Coronary artery (tissue), 2 donors: ENCODE data around the gene CENPF.

Experiments used
- DNase-seq: peaks from one replicate; pipeline ENCODE4 v3.0.0-alpha.2; 2017; ENCODE audit warnings: low spot score
- H3K27ac ChIP-seq, 2 donors: fragments of 200-600 bp; sonication (generic); one replicate each; pipeline ENCODE4 v1.5.1; 2016 to 2019
- H3K4me3 ChIP-seq: fragments of 200-600 bp; sonication (generic); 2 replicates; pipeline ENCODE4 v1.5.1; 2016; ENCODE audit warnings: mild to moderate bottlenecking, moderate library complexity
- TF ChIP-seq, protein P1 (sequence below): fragments of 200-600 bp; sonication (generic); IDR thresholded peaks from one replicate; pipeline ENCODE4 v1.5.1; 2019; ENCODE audit warnings: antibody characterized with exemption

CENPF gene

DNA sequence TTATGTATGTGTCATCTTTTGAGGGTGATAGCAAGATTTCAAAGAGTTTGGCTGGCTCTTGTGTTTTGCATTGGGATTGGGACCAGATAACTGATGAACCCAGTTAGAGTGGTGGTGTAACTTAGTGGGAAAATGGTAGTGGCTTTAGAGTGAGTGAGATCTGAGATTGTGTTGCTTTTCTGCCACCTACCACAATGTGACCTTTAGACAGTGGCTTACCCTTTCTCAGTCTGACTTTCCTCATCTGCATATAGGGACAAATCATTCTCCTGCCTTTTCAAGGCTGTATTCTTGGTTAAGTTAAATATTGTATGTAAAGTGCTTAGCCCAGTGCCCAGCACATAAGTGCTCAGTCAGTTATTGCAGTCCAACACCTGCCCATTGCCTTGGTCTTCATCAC is 31.3 kb downstream of the CENPF start:
- Histone ChIP-seq H3K4me3 (no peak overlapping the region), H3K27ac (no peak overlapping the region)
- DNase-seq = no peak
- TF ChIP-seq, protein P1, sequence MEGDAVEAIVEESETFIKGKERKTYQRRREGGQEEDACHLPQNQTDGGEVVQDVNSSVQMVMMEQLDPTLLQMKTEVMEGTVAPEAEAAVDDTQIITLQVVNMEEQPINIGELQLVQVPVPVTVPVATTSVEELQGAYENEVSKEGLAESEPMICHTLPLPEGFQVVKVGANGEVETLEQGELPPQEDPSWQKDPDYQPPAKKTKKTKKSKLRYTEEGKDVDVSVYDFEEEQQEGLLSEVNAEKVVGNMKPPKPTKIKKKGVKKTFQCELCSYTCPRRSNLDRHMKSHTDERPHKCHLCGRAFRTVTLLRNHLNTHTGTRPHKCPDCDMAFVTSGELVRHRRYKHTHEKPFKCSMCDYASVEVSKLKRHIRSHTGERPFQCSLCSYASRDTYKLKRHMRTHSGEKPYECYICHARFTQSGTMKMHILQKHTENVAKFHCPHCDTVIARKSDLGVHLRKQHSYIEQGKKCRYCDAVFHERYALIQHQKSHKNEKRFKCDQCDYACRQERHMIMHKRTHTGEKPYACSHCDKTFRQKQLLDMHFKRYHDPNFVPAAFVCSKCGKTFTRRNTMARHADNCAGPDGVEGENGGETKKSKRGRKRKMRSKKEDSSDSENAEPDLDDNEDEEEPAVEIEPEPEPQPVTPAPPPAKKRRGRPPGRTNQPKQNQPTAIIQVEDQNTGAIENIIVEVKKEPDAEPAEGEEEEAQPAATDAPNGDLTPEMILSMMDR = no peak

DNA sequence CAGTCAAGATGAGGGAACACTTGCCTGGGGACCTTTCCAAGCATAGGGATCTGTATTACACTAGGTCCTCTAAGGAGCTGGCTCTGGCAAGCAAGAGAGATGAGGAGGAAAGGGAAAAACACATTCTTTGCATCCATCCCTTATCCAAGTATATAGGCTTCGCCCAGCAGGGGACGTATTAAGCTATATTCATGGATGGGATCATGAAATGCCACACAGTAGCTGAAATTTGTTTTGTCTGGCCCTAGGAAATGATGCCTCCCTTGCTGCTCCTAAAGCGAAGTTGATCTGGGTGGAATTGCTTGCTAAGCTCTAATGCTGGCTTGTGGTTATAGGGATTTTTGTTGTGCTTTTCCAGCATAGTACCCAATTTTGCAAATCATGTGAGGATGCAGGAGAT is 32.1 kb downstream of the CENPF start:
- DNase-seq = no peak
- TF ChIP-seq, protein P1 = no peak
- Histone ChIP-seq H3K4me3 (no peak overlapping the region), H3K27ac (no peak overlapping the region)

DNA sequence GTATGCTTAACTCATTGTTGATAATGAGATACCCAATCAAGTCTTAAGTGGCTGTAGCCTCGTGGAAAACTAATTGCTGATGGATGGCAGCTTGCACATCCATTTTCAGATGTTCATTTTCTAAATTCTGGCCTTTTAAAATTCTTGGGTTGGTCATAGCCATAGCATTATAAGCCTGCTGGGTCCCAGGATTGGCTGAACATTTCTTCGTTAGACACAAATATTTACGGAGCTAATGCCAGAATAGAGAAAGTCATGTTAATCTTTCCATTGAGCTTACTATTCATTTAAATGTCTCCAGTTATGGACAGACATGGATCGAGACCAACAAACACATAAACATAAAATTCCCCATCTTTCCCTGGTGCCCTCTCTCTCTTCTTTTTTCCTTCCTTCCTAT is 32.5 kb downstream of the CENPF start:
- TF ChIP-seq, protein P1 = no peak
- no peak for DNase-seq
- no peak overlapping the region for H3K27ac ChIP-seq
- no peak overlapping the region for H3K4me3 ChIP-seq

DNA sequence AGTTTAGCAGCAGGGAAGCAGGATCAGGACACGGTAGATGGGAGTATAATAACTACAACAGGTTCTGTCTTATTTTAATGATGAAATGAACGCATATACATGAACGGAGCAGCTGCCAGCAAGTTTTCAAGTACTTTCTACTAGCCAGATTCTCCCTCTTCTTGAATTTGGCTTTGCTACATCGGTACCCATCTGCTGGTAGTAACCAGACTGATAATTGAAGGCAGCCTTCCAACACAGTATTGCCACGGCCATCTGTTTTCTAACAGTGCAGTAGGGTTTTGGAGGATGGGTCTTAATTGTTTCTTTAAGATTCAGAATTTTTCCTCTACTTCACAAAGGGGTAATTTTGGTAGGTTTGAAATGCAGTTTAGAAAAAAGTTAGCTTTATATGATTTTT is 33.4 kb downstream of the CENPF start:
- no peak for DNase-seq
- H3K4me3 ChIP-seq = no peak overlapping the region
- no peak overlapping the region for H3K27ac ChIP-seq
- TF ChIP-seq, protein P1 = no peak

DNA sequence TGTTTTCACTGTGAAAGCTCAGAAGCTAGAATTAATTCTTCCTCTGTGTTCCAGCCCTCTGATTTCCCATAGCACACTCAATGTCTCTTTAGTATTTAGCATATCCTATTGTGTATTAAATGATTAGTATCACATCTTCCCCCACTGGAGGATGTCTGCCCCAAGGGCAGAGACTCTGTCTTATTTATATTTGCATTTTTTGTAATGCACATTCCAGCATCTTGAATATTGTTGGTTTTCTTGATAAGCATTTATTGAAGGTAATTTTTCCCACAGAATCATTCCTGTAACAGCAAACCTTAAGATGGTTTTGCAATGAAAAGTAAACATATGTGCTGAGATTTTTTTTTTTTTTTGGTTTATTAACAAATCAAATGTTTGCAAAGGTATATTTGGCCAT is 34.1 kb downstream of the CENPF start:
- TF ChIP-seq, protein P1 = no peak
- Histone ChIP-seq H3K4me3 (no peak overlapping the region), H3K27ac (no peak overlapping the region)
- DNase-seq = no peak

DNA sequence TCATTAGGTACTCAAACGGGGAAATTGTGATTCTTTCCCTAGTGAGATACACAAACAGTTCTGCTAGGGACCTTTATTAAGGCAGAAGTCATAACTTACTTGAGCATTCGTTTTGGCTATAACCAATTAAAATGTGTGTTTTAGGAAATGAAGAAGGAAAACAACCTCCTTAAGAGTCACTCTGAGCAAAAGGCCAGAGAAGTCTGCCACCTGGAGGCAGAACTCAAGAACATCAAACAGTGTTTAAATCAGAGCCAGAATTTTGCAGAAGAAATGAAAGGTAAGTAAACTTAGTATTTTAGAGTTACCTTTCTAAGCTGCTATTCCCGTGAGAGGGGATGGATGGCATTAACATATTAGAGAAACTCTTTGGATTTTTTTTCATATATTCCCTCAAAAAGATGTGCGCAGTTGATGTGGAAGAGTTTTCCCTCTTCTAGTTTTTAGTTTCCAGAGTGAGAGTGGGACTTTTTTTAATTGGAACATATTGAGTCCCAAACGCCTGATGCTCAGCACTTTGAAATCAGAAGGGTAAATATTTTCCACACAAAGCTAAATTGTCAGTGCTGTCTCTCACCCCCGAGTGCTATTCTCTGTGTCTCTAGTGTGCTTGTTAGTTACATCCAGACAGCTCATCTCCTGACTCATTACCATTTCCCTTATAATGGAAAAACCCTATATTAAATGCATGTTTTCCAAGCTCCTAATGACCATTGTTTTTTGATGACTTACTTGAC is 34.9 kb downstream of the CENPF start:
- Histone ChIP-seq H3K27ac (no peak overlapping the region), H3K4me3 (no peak overlapping the region)
- TF ChIP-seq, protein P1 = peak; percentile 34
- no peak for DNase-seq

DNA sequence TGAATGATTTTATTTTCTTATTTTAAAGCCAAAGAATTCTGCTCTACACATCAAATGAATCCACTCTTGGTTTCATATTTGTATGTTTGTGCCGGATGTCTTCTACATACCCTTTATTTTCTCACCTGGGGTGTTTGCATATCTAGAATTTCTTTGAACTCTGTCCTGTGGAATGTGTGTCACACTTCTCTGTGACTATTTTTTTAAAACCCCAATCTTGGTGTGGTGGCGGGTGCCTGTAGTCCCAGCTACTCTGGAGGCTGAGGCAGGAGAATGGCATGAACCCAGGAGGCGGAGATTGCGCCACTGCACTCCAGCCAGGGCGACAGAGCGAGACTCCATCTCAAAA is 35.4 kb downstream of the CENPF start:
- H3K4me3 ChIP-seq = no peak overlapping the region
- H3K27ac ChIP-seq = no peak overlapping the region
- no peak for DNase-seq
- TF ChIP-seq, protein P1 = no peak
